Epithelial cell of esophagus (primary cell): Measurements from ENCODE around the gene BPI.

ENCODE experiments used
- DNase-seq: peaks from one replicate; pipeline ENCODE4 v3.0.0; 2010; ENCODE audit warnings: low read depth
- H3K4me3 ChIP-seq: 2 replicates; pipeline ENCODE4 v1.5.1; 2011; ENCODE audit warnings: mild to moderate bottlenecking, low read length, control low read depth
- TF ChIP-seq, protein P1 (sequence below): IDR thresholded peaks from 2 replicates; pipeline ENCODE4 v1.5.1; 2011; ENCODE audit warnings: low read depth, mild to moderate bottlenecking, low read length, control low read depth, inconsistent platforms; ENCODE audit not compliant: insufficient read depth; ENCODE audit errors: missing control alignments

BPI gene

DNA sequence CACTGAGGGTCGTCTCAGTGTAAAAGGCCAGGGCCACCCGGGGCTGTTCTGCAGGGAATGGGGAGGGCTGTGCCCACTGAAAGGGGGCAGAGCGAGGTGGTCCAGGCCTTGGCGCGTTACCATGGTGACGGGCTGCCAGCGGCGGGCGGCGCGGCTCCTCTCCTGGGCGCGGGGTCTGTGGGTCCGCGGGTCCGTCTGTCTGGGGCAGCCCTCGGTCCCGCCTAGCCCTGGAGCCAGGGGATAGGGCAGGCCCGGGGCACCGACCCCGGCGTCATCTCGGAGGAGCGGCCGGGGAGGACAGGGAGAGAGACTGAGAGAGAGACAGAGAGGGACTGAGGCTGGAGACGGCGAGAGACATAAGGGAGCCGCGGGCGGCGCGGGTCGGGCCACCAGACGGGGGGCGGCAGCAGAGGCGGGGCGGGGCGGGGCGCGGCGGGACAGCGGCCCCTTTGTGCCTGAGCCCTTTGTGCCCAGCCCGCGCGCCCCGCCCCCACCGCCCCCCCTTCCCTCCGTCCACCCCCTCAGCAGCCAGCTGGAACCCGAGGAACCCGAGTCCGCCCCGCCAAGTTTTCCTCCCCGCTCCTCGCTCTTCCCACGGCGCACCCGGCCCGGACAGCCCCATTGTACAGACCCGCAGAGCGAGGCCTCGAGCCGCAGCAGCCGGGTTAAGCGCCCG lies 43.4 kb upstream of the BPI start, which contains the start of gene KIAA1755:
Gene KIAA1755 (minus strand): TSS at position 358 of the 676 bp plus-strand sequence. CDS start 235 bp downstream, at position 123.
- no peak within 1 kb of the TSS for H3K4me3 ChIP-seq

DNA sequence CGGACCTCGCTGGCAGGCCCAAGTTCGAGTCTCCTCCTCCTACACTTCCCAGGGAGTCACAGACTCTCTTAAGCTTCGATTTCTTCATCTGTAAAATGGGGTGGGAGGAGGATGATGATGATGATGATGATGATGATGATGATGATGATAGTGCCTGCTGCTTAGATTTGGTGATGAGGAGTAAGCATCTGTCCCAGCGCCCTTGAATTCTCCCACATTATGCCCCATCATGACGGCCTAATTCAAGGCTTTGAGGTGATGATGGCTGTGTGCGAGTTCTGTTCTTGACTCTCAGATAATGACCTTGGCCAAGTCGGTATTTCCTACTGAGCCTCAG lies 42.9 kb upstream of the BPI start:
- H3K4me3 ChIP-seq = no peak overlapping the region
- DNase-seq = no peak
- TF ChIP-seq, protein P1, sequence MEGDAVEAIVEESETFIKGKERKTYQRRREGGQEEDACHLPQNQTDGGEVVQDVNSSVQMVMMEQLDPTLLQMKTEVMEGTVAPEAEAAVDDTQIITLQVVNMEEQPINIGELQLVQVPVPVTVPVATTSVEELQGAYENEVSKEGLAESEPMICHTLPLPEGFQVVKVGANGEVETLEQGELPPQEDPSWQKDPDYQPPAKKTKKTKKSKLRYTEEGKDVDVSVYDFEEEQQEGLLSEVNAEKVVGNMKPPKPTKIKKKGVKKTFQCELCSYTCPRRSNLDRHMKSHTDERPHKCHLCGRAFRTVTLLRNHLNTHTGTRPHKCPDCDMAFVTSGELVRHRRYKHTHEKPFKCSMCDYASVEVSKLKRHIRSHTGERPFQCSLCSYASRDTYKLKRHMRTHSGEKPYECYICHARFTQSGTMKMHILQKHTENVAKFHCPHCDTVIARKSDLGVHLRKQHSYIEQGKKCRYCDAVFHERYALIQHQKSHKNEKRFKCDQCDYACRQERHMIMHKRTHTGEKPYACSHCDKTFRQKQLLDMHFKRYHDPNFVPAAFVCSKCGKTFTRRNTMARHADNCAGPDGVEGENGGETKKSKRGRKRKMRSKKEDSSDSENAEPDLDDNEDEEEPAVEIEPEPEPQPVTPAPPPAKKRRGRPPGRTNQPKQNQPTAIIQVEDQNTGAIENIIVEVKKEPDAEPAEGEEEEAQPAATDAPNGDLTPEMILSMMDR = no peak

More for the DNA sequence above, 43.4 kb upstream of the BPI start, which contains the start of gene KIAA1755:
- no peak for DNase-seq
- TF ChIP-seq, protein P1 = no peak

DNA sequence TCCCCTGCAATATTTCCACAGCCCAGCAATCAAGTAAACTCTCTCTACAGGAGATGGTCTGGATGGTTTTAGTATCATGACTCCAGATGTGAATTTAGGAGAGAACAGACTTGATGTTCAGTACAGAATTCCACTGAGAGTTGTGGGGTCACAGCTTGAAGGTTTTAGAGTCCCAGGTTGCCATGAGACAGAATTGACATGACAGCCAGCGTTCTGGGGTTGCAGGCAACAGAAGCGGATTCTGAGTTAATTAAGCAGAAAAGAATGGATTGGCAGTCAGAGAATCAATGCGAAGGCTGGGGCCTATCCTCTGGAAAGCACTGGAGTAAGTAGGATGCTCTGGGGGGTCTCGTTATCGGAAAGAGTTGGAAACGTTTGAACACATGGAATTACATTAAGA lies 41.0 kb upstream of the BPI start:
- no peak for DNase-seq
- TF ChIP-seq, protein P1 = no peak
- H3K4me3 ChIP-seq = no peak overlapping the region

DNA sequence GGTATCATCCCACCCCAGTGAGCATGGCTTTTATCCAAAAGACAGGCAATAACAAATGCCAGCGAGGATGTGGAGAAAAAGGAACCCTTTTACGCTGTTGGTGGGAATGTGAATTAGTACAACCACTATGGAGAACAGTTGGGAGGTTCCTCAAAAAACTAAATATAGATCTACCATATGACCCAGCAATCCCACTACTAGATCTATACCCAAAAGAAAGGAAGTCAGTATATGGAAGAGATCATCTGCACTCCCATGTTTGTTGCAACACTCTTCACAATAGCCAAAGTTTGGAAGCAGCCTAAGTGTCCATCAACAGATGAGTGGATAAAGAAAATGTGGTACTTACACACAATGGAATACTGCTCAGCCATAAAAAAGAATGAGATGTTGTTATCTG lies 37.5 kb upstream of the BPI start:
- H3K4me3 ChIP-seq = no peak overlapping the region
- TF ChIP-seq, protein P1 = no peak
- no peak for DNase-seq

DNA sequence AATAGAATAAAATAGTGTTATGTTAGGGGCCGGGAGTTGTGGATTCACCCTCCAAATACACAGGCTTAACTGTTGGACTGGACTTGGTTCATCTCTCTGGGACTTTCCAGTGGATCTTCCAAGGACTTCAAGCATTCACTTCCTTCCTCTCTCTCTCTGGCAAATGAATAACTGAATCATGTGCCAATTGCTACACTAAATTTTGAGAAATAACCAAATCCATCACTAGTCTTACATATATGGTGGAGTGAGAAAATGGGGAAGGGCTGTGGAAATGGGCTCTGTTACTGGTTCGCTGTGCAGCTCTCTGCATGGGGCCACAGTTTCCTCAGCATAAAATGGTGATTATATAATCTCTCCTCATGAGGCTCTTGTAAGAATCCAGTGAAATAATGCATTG lies 36.7 kb upstream of the BPI start:
- no peak for DNase-seq
- no peak overlapping the region for H3K4me3 ChIP-seq
- TF ChIP-seq, protein P1 = no peak

DNA sequence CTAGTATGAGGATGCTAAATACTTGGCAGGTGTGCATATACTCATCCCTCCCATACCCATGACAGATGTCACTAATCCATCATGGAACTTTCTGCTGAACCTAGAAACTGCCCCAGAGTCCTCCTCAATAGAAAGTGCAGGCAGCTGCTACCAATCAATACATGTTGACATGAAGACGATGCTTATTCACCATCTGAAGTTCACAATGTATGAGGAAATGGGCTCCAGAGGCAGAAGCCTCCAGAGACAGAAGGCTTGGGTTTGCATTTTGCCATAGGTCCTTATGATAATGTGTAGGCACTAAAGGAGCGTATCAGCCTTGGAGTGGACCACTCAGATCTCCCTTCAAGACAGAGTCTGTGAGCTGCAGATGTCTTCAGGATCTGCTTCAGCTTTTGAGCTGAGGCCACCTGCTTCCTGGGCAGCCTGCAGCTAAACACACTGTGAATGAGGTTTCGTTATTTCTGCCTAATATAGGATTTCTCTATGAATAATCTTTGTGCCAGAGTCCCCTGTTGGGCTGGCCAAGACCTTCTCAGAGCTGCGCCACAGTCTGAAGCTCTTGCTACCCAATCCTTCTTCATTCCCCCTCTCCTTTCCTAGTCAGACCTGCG lies 35.9 kb upstream of the BPI start:
- TF ChIP-seq, protein P1 = no peak
- H3K4me3 ChIP-seq = no peak overlapping the region
- no peak for DNase-seq

DNA sequence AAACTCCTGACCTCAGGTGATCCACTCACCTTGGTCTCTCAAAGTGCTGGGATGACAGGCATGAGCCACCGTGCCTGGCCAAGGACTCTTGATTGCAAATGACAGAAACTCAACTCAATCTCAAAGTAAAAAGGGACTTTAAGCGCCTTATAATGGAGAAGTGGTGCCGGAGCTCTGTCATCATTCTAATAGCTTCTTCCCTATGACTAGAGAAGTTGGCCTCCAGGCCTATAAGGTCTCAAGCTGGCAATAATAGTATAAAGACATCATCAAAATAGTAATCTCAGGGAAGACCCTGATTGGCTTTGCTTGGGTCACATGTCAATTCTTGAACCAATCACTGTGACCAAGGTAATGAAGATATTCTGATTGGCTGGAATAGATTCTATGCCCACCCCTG lies 34.9 kb upstream of the BPI start:
- no peak for DNase-seq
- no peak overlapping the region for H3K4me3 ChIP-seq
- TF ChIP-seq, protein P1 = no peak
